Measurements from ENCODE around the gene CRYBG3. TPM values are rescaled to one million over a fixed set of nuclear protein-coding genes. Genes with fewer than 3 reads are reported as not detected.

Gene CRYBG3
- total and polyA plus RNA-seq, 2 of the 13 experiments (the other 11 are each of a cell fraction or from before 2014, with no cell fraction given) = 3.8 to 15.9 TPM

GRCh38 chr3:97938444-97938843 lies 116.6 kb downstream of the CRYBG3 start:
- DNase-seq (ENCODE audit: low spot score) (no peak), ATAC-seq (no peak), FAIRE-seq (no peak)
- BruUV-seq (replicated peaks) = no TSS peak
- Histone ChIP-seq H2AFZ (ENCODE audit: low read length) (no peak overlapping the region), H4K20me1 (ENCODE audit: insufficient read depth, low read length) (no peaks in the 10 kb centered on the region), H3K4me3 (replicated peaks in 1 of 3; ENCODE audit: insufficient read depth in 1 of 3, low read depth in 2 of 3, low read length in 3 of 3) (no peak overlapping the region), H3K4me2 (ENCODE audit: low read depth, low read length) (no peak overlapping the region), H3K36me3 (replicated peaks in 1 of 2; ENCODE audit: control insufficient read depth in 1 of 2, insufficient read depth in 2 of 2, low read length in 2 of 2) (peaks cover 4 to 29% of the 10 kb centered on the region in 2 experiments), H3K27ac (ENCODE audit: extremely low read length, insufficient read depth, low read length) (no peak overlapping the region), H3K27me3 (ENCODE audit: control insufficient read depth in 1 of 2, insufficient read depth in 2 of 2, low read length in 2 of 2) (no peaks in the 10 kb centered on the region; a peak in 1 of 5 replicates), H3K9me3 (ENCODE audit: low read length) (no peaks in the 10 kb centered on the region), H3K9ac (ENCODE audit: insufficient read depth, low read depth, low read length) (no peak overlapping the region), H3K4me1 (ENCODE audit: insufficient read depth, low read length) (no peaks in the 10 kb centered on the region), H3K79me2 (ENCODE audit: insufficient read depth, low read length) (no peaks in the 10 kb centered on the region)
- POLR2A ChIA-PET = no interaction called here
- in situ Hi-C loops (cut with HindIII; ENCODE audit: extremely low pct_ligation_motif_present, low pct_unique_long_range_greater_than_20kb) (no loop called here), intact Hi-C loops (cut with micrococcal nuclease; ENCODE audit: unreplicated experiment) (no loop called here)
- CTCF ChIA-PET (ENCODE audit: low intra/inter-chr PET ratio, low total read pairs) = no interaction called here
- 96% methylated on average over 1 of the region's 1 CpG for WGBS (ENCODE audit: low lambda C conversion rate)
- no peak for TF ChIP-seq KDM2A (CRISPR knock-in tag; IDR thresholded peaks at IDR 0.05; ENCODE audit: borderline replicate concordance, low read depth)
- TF ChIP-seq SNRNP70 (IDR thresholded peaks at IDR 0.05; ENCODE audit: low read depth, low read length) = no peak
- TF ChIP-seq REL (CRISPR knock-in tag; conservative IDR thresholded peaks at IDR 0.05) = no peak
- no peak for TF ChIP-seq YY1 (IDR thresholded peaks at IDR 0.05; ENCODE audit: insufficient read depth, insufficient replicate concordance, low read depth, low read length)
- no peak for TF ChIP-seq THAP11 (CRISPR knock-in tag; IDR thresholded peaks at IDR 0.05)
- TF ChIP-seq ATF7-NPFF (CRISPR knock-in tag; IDR thresholded peaks at IDR 0.05; ENCODE audit: low read depth) = no peak
- no peak for TF ChIP-seq PHB2 (IDR thresholded peaks at IDR 0.05; ENCODE audit: partially characterized antibody)
- no peak for TF ChIP-seq ZNF124 (CRISPR knock-in tag; IDR thresholded peaks at IDR 0.05)
- TF ChIP-seq, protein P1, sequence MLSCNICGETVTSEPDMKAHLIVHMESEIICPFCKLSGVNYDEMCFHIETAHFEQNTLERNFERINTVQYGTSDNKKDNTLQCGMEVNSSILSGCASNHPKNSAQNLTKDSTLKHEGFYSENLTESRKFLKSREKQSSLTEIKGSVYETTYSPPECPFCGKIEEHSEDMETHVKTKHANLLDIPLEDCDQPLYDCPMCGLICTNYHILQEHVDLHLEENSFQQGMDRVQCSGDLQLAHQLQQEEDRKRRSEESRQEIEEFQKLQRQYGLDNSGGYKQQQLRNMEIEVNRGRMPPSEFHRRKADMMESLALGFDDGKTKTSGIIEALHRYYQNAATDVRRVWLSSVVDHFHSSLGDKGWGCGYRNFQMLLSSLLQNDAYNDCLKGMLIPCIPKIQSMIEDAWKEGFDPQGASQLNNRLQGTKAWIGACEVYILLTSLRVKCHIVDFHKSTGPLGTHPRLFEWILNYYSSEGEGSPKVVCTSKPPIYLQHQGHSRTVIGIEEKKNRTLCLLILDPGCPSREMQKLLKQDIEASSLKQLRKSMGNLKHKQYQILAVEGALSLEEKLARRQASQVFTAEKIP (CRISPR knock-in tag; IDR thresholded peaks at IDR 0.05; ENCODE audit: borderline replicate concordance) = no peak
- no peak for TF ChIP-seq SP1 (IDR thresholded peaks at IDR 0.05)
- no peak for TF ChIP-seq SP1 (CRISPR knock-in tag; IDR thresholded peaks at IDR 0.05)
- TF ChIP-seq MED13 (CRISPR knock-in tag; IDR thresholded peaks at IDR 0.05) = no peak
- no peak for TF ChIP-seq ZNF777 (CRISPR knock-in tag; IDR thresholded peaks at IDR 0.05)
- TF ChIP-seq ATRX (CRISPR knock-in tag; IDR thresholded peaks at IDR 0.05; ENCODE audit: borderline replicate concordance) = no peak
- TF ChIP-seq, protein P2, sequence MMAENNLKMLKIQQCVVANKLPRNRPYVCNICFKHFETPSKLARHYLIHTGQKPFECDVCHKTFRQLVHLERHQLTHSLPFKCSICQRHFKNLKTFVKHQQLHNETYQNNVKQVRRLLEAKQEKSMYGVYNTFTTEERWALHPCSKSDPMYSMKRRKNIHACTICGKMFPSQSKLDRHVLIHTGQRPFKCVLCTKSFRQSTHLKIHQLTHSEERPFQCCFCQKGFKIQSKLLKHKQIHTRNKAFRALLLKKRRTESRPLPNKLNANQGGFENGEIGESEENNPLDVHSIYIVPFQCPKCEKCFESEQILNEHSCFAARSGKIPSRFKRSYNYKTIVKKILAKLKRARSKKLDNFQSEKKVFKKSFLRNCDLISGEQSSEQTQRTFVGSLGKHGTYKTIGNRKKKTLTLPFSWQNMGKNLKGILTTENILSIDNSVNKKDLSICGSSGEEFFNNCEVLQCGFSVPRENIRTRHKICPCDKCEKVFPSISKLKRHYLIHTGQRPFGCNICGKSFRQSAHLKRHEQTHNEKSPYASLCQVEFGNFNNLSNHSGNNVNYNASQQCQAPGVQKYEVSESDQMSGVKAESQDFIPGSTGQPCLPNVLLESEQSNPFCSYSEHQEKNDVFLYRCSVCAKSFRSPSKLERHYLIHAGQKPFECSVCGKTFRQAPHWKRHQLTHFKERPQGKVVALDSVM (CRISPR knock-in tag; IDR thresholded peaks at IDR 0.05) = no peak
- no peak for TF ChIP-seq ZNF292 (CRISPR knock-in tag; IDR thresholded peaks at IDR 0.05; ENCODE audit: borderline replicate concordance, low read depth)
- TF ChIP-seq ZNF646 (CRISPR knock-in tag; IDR thresholded peaks at IDR 0.05) = no peak
